GM18907 (cell line): Measurements from ENCODE around the gene OPHN1.

Source experiments
- ATAC-seq: cut with Tn5 transposase; IDR thresholded peaks from one replicate; pipeline ENCODE4 v1.9.1; 2021; ENCODE audit warnings: mild to moderate bottlenecking, moderate library complexity; ENCODE audit not compliant: unreplicated experiment

OPHN1 gene

DNA sequence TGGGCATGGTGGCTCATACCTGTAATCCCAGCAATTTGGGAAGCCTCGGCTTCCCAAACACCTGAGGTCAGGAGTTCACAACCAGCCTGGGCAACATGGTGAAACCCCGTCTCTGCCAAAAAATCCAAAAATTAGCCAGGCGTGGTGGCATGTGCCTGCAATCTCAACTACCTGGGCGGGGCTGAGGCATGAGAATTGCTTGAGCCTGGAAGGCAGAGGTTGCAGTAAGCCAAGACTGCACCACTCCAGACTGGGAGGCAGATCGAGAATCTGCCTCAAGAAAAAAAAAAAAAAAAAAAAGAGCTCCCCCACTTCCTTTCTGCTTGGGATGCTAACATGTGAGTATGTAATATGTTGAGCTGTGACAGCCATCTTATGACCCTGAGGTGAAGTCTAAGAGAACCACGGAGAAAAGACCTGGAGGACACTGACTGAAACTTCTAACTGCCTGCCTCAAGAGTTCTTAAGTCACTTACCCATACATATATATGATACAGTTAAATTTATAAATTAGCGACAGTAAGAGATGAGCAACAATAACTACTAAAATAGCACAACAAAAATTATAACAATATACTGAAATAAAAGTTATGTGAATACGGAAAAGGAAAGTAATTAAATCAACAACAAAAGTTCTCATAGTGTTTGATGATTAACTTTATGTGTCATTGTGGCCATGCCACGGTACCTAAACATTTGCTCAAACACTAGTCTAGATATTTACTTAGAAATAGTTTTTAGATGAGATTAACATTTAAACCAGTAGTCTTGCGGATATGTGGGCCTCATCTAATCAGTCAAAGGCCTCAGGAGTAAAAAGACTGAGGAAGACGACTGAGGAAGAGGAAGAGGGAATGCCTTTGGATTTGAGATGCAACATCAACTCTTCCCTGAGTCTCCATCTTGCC, 178.3 kb downstream of the OPHN1 start:
- no peak for ATAC-seq

DNA sequence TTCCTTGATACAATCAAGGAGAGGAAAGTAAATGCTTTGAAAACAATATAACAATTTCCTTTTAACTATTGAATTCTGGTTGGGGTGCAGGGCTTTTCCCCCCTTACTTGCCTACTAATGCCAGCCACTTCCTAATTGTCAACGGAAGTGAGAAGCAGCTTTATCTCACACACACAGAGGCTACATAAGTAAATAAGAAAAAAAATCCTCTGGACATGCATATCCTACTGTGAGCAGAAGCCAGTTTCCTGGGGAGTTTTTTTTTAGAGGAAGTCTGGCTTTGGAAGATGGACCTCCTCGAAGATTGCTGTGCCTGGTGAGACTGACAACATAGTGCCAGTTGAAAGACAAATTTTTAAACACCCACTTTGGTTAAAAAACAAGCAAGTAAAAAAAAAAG, 180.6 kb downstream of the OPHN1 start:
- no peak for ATAC-seq

DNA sequence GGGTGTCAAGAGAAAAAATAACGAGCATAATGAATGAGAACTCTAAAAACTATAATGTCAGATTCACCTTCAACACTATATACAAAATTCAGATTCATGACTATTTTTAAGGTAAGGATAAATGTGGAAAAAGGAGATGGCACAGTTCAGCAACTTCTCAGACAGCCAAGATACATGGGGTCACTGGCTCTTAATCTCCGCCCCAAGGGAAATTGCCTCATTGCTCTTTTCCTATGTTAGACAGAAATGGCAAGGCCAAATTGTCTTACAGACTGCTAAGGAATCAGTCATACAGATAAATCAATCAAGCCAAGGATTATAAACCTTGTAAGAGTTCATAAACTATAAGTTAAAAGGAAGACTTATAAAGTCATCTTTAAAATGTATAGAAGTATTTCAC, 183.4 kb downstream of the OPHN1 start:
- no peak for ATAC-seq

DNA sequence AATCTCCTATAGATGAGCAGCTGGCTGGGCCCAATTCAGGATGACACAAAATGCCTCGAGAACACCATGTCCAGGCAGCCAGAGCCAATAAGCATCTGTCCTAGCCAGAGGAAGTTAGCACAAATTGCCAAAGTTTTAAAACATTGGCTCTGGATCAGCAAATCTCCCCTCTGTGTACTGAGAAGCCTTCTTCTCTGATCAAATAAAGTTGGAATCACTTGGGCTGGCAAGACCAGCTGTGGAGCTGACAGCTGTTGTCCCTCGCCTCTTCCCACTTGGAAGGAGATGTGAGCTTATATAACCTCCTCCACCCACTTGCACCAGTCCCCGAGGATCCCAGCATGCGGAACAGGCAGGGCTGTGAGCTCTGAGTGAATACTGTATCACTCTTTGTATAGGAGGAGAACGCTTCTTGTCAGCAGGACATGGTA, 183.9 kb downstream of the OPHN1 start:
- no peak for ATAC-seq

DNA sequence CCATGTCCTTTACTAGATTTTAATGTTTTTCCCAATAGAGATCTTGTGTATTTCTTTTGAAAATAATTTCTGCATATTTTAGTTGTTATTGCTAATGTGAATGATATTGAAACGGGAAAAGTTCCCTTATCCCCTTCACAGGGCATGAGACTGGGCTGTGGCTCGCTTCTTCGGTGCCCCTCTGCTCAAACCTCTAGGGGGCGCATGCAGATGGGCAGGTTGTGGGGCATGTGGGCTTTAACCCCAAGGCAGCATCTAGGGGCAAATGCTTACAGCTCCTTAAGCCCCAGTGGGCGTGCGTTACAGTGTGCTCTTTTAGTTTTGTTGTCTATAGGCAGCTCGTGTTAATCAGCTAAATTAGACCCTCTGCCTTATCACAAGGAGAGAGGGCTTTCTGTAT, 194.7 kb downstream of the OPHN1 start:
- ATAC-seq = no peak

DNA sequence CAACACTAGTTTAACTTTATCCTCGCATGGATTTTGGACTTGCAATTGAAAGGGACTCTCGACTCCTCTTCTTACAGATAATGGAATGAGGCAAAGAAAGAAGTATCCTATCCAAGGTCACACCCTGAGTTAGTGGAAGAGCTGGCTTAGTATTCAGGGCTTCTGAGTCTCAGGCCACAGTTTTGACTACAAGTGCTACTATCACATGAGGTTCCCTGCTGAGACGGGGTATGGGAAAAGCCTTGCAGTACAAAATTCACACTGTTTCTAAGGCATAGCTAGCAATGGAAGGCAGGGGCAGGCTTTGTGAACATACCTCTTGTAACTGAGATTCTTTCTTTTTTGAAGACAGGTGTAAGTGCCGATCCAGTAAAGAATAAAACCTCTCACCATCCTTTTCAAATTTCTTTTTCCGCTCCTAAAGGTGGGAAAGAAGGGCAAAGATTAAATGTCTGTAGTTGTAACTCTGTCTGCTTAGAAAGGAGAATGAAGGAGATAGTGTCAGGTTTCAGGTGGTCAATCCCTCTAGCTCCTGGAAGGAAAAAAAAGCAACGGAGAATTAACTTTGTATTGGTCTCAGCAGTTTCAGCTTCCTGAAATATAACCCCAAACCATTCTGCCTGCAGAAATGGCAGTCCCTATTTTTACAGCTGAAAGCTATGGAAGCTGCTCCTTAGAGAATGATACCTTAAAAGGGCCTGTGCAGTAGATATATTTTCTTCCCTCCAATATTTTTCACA, 199.0 kb downstream of the OPHN1 start:
- no peak for ATAC-seq

DNA sequence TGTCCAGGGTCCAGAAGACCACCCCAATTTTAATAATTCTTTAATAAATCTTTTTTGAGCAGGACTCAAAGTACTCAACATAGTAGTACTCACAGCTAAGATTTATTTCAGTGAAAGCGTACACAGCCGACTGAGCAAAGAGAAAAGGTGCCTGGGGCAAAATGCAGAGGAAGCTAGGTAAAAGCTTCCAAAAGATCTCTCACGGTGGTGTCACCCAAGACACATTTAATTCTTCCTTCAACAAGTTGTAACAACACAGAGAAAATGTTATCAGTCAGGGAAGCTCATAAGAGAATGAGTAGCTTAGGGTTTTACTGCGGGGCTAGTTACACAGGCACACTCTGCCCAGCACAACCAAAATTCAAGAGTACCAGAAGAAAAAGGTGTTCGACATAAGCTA, 201.1 kb downstream of the OPHN1 start:
- ATAC-seq = no peak

DNA sequence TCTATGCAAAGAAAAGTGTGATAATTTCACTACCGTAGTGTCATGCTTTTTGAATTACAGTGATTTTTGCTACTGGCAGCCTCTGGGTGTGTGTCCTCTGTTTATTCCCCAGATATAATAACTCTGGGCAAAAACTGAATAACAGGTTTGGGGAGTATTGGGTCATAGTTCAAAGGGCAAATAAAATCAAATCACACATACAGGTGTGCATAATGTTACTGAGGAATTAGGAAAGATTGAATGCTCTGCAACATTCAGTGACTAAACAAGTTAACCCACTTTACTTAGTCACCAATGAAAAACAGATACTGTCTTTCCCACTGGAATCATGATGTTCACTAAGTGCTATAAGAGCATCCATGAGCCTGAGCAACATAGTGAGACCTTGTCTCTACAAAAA, 224.3 kb downstream of the OPHN1 start:
- no peak for ATAC-seq

DNA sequence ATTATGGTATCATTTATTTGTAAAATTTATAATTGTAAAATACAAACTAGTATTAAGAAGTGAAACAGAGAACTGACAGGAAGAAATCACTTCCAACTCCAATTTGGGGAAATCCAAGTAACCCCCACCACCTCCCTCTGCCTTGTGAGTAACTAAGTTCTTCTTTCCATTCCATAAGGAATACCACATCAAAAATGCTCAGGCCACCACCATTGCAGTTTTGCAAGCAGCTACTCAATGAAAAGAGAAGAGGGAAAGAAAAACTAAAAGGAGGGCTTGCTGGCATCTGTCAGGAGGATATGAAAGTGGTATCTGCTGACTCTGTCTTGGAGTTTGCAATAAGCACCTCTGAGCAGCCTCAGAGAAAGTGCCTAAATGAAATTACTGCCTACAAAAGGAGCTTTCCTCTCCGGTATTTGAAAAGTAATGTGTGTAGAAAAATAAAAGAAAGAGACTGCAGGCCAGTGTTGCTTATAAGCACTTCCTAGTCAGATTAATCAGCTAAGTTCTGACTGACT, 228.7 kb downstream of the OPHN1 start:
- no peak for ATAC-seq

DNA sequence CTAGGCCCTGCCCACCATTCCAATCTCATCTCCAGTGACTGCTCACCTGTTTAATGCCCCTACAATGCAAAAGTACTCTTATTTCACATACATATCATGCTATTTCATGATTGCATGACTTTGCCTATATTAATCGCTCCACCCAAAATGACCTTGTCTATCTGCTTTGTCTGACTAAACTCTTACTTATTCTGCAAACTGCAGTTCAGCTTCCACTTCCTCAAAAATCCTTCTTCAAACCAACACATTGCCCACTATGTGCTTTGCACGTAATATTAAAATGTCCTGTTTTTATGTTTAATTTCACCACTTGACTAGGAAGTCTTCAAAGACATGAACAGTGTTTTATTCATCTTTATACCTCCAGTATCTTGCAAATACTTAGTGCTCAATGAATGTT, 229.6 kb downstream of the OPHN1 start:
- no peak for ATAC-seq

DNA sequence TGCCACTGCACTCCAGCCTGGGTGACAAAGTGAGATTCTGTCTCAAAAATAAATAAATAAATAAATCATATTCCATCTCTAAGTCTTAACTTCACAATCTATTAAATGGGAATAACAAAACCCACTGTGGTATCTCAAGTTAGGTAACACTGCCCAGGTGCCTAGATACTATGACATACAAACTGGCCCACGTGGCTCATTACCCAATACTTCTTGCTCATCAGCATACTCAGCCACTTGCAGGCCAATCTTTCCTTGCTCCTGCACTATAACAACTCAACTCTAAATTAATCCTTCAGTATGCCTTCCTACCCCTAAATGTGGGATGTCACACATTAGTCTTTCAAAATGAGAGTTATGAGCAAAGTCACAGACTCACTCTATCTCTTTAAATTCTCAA, 230.1 kb downstream of the OPHN1 start:
- no peak for ATAC-seq

DNA sequence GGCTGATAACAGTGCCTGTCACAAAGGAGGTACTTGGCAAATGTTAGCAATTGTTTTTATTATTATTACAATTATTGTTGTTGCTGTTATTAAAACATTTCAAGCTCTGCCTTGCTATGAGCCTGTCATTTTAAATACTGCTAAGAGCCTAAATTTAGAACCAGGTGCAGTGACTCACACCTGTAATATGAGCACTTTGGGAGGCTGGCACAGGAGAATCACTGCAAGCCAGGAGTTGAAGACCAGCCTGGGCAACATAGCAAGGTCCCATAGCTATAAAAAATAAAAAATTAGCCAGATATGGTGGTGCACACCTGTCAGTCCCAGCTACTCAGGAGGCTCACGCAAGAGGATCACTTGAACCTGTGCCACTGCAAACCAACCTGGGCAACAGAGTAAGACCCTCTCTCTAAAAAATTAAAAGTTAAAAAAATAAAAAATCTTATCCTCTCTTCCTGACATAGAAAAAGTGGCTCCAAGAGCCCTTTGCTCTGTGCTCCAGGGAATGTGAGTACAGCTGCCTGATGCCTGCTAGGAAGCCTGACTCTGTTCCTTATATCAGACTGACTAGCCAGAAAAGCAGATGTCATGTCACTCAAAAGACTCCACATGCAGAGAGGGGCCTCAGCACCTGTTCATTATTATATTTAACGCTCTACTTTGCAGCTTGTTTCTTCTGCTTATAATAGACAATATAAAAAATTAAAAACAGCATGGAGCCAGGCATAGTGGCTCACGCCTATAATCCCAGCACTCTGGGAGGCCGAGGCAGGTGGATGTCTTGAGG, 234.0 kb downstream of the OPHN1 start:
- no peak for ATAC-seq

DNA sequence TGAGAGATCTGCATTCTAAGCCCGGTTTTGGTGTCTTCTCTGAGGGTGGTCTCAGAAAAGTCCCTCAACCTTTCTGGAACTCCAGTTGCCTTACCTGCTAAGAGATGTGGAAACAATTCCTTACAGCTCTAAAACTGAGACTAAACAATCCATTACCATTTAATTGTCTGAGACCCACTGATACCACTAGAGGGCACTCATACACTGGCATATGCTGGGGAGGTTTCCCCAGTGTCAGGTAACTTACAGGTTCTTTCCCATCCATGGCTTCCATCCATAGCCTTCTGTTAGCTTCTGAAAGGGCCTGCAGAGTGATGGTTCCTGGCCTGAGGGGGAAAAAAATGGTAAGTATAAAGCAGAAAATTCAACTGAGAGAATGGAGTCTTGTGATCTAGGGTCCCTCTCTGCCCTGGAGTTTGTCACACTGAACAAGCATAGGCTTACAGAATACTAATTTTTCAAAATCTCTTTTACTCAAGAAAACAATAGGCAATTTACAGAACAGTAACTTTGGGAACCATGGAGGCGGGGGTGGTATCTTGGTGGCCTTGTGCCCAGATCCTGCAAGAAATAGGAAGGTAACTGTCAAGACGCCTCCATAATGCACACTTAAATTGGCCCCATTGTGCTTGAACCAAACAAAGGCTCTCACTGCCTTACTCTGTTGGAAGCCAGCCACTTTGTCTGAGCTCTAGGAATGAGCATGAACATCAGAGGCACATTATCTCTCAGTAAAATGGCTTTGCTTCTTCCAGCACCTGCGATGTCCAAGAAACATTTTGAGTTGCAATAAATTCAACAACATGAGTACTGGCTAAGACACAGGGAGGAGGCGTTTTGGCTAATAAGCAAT, 236.1 kb downstream of the OPHN1 start:
- ATAC-seq = peak; percentile 88

DNA sequence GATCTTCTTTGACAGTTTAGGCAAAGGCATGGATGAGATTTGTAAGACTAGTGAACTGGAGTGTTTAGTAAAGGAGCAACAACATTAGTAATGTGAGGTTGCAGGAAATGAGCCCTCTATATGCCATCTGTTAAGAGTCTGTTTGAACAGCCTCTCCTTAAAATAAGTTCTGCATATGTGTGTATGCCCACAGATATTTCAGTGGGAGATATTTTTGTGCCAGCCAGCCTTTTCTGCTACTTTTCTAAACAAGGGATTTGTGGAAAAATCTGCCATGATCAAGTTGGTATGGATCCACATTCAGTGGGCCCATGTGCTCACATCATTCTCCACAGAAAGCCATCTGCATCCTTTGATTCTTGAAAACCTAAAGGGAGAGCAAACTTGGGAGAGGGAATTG, 237.7 kb downstream of the OPHN1 start:
- ATAC-seq = no peak

DNA sequence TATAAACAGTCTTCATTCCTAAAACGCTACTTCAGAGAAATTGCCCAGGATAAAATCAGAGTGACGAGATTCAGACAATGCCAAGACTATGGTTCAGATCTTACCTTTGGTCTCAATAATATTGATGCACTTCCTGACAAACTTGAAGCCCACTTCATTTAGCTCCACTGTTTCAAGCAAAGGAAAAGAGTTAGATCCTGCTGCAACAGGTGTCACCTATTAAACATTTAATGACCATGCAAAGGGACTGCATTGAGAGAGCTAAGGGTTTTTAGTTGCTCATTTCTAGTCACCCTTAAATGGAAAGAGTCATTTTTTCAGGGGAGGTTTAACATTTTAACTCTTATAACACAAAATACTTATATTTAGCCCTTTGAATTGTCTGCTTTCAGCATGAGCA, 239.5 kb downstream of the OPHN1 start:
- ATAC-seq = no peak

DNA sequence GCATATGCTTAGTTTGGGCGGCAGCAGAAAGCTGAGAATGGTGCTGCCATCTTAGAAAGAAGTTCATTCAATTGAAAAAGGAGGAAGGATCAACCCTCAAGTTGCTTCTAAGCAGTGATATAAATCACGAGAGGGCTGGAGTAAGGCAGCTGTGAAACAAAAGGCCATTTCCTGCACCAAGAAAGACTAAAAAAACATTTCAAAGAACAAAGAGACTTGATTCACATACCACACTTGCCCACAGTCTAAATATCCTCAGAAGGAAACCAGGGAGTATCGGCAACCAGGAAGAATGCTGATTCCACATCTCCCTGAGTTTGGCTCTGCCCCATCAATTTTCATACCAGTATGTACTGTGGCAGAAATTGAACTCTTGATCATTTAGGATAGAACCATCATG, 240.1 kb downstream of the OPHN1 start:
- no peak for ATAC-seq

DNA sequence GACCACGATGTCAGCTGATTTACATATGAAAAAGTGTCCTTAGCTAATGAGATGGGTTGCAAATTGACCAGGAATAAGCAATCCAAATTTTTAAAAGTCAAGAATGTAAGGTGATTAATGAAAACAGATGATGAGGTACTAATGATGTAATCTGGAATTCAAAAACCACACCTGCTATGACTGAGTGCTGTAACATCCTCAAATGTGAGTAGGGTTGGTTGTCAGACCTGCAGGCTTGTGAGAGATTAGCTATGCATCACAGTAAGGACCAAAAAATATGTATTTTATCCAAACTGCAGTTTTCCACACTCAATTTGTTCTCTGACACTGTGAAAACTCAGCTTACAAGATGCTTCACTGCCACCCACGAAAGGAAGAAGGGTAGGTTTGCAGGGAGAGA, 242.5 kb downstream of the OPHN1 start:
- no peak for ATAC-seq

DNA sequence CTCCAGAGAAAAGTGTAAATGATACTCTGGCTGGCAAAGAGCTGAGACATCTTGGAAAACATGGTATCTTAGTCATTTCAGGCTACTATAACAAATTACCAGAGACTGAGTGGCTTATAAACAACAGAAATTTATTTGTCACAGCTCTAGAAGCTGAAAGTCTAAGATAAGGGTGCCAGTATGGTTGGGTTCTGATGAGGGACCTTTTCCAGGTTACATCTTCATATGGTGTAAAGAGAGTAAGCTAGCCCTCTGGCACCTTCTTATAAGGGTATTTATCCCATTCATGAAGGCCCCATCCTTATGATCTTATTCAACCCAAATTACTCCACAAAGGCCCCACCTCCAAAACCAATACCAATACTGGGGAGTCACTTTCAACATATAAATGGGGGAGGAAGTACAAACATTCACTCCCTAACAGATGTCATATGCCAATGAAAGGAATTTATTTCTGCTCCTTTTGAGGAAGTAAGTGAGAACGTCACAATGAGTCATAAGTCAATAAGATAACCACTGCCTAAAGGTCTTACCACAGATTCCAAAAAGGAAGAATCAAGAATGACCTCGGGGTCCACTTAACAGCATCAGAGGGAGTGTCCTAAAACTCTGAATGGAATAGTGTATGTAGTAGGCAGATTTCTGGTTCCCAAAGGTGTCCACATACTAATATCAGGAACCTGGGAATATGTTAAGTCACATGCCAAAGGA, 246.6 kb downstream of the OPHN1 start:
- no peak for ATAC-seq

DNA sequence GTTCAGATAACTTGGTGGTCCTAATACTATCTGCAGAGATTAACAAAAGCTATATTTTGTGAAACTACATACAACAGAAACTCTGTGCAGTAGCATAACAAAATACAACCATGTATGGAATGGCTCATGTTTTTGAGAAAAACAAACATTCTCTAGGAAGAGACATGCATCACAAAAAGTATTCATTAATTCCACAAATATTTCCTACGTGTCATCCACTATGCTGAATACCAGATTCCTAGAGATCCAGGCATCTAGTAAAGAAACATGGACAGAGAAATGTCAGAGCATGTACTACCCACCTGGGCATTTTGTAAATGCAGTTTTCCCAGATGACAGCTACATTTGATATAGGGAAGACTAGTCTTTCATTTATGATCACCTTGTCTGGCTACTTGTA, 248.1 kb downstream of the OPHN1 start:
- no peak for ATAC-seq
